OCI-M2 (cell line): ENCODE data around the gene GP2.

Experiments used
- DNase-seq: peaks from one replicate; lab custom pipeline; 2025; ENCODE audit not compliant: unreplicated experiment; lab: John Stamatoyannopoulos, UW

GP2 gene

GRCh38 chr16:20327444-20328041, at the start of gene GP2:
TSS of gene GP2 (minus strand) at chr16:20327513. CDS start at chr16:20326431, 1,082 bp downstream.
- DNase-seq = no peak

GRCh38 chr16:20372701-20373100, 45.4 kb upstream of the GP2 start:
- no peak for DNase-seq

- no peak for DNase-seq
Measured at GRCh38 chr16:20369452-20370054, 42.2 kb upstream of the GP2 start.

GRCh38 chr16:20364051-20364450, 36.7 kb upstream of the GP2 start:
- no peak for DNase-seq

- no peak for DNase-seq
Measured at GRCh38 chr16:20363191-20363590, 35.9 kb upstream of the GP2 start.

GRCh38 chr16:20359997-20360396, 32.7 kb upstream of the GP2 start:
- DNase-seq = no peak

GRCh38 chr16:20355114-20355782, 27.9 kb upstream of the GP2 start:
- DNase-seq = no peak

- DNase-seq = no peak
Measured at GRCh38 chr16:20353379-20353778, 26.1 kb upstream of the GP2 start.

GRCh38 chr16:20352615-20353014, 25.3 kb upstream of the GP2 start, which contains the start of gene UMOD:
TSS of gene UMOD (minus strand) at chr16:20352715. CDS start at chr16:20350737, 1,978 bp downstream.
- DNase-seq = no peak

- no peak for DNase-seq
Measured at GRCh38 chr16:20349615-20350014, 22.3 kb upstream of the GP2 start.

GRCh38 chr16:20348365-20349185, 21.3 kb upstream of the GP2 start:
- no peak for DNase-seq

- no peak for DNase-seq
Measured at GRCh38 chr16:20347666-20348364, 20.5 kb upstream of the GP2 start.

- no peak for DNase-seq
Measured at GRCh38 chr16:20344611-20345010, 17.3 kb upstream of the GP2 start.

GRCh38 chr16:20339744-20340143, 12.4 kb upstream of the GP2 start:
- DNase-seq = no peak

- DNase-seq = no peak
Measured at GRCh38 chr16:20336955-20337354, 9.6 kb upstream of the GP2 start.

- DNase-seq = no peak
Measured at GRCh38 chr16:20334396-20334795, 7.1 kb upstream of the GP2 start.

GRCh38 chr16:20333120-20333519, 5.8 kb upstream of the GP2 start:
- DNase-seq = no peak

GRCh38 chr16:20332411-20332810, 5.1 kb upstream of the GP2 start:
- DNase-seq = no peak

- no peak for DNase-seq
Measured at GRCh38 chr16:20331635-20332034, 4.3 kb upstream of the GP2 start.

- DNase-seq = no peak
Measured at GRCh38 chr16:20329392-20330138, 2.3 kb upstream of the GP2 start.
